HFFc6 (cell line): ENCODE results near the gene PFKP. TPM values are rescaled to one million over a fixed set of nuclear protein-coding genes. Genes with fewer than 3 reads are reported as not detected.
A peak's percentile ranks its signal among the peaks of the same experiment; 100 is the strongest.

ENCODE experiments used
- DNase-seq: peaks from one replicate; pipeline ENCODE4 v3.0.0-alpha.2; 2018
- H3K27ac Mint-ChIP-seq: 2 replicates; pipeline ENCODE4 v1.8.0; 2020; ENCODE audit warnings: mild to moderate bottlenecking, mixed read lengths
- H3K27me3 Mint-ChIP-seq: 2 replicates; pipeline ENCODE4 v1.8.0; 2021; ENCODE audit warnings: mild to moderate bottlenecking, moderate library complexity, mixed read lengths; ENCODE audit not compliant: insufficient read depth
- H3K36me3 Mint-ChIP-seq: 2 replicates; pipeline ENCODE4 v1.8.0; 2021; ENCODE audit warnings: low read depth, mixed read lengths
- H3K4me1 Mint-ChIP-seq: 2 replicates; pipeline ENCODE4 v1.8.0; 2020; ENCODE audit warnings: low read depth, mixed read lengths
- H3K4me3 Mint-ChIP-seq: 2 replicates; pipeline ENCODE4 v1.8.0; 2020; ENCODE audit warnings: mild to moderate bottlenecking, moderate library complexity, mixed read lengths
- H3K9me3 Mint-ChIP-seq: 2 replicates; pipeline ENCODE4 v1.8.0; 2020; ENCODE audit warnings: mild to moderate bottlenecking, mixed read lengths
- CTCF ChIP-seq: fragments of 200-600 bp; sonication (generic); IDR thresholded peaks from 2 replicates; pipeline ENCODE4 v1.5.0; 2021; ENCODE audit warnings: antibody characterized with exemption, mild to moderate bottlenecking
- total RNA-seq, 6 experiments: library from RNA; stranded (reverse); fragmentation: NEBNext Ultra II Directional; extraction: Animal tissue kit (Norgen Biotek cat#: 25700); gene quantifications; 2 replicates in 1 of 6; 3 replicates in 5 of 6; pipeline ENCODE4 v1.2.3, GENCODE V29; 2021

Gene PFKP
- total RNA-seq, 6 experiments from 2014 or later = 131 to 173 (median 161) TPM

DNA sequence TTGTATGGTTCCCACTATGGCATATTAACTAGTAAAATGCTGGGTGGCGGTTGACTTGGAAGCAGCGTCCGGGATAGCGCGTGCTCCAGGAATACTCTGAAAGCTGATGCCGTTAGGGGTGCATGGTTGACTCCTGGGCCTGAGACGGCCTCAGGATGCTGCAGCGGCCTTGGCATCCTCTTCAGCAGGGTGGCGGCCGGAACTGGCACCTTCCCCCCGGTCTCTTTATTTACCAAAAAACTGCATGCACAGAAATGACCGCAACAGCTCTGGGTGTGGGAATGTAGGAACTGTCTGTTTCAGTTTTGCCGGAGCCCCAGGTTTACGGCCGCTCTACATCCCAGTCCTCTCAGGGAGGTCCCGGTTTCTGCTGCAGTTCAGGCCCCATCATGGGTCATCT, 28.8 kb downstream of the PFKP start:
- H3K4me3 Mint-ChIP-seq = peak overlapping the region; percentile 73
- no peaks in the 10 kb centered on the region for H3K9me3 Mint-ChIP-seq
- no peak for TF ChIP-seq CTCF
- DNase-seq = no peak
- peak overlapping the region; percentile 99 for H3K27ac Mint-ChIP-seq
- H3K4me1 Mint-ChIP-seq = peaks cover 74% of the 10 kb centered on the region
- peaks cover 33% of the 10 kb centered on the region for H3K36me3 Mint-ChIP-seq
- H3K27me3 Mint-ChIP-seq = no peaks in the 10 kb centered on the region; the same call in 1 of the 2 replicates

DNA sequence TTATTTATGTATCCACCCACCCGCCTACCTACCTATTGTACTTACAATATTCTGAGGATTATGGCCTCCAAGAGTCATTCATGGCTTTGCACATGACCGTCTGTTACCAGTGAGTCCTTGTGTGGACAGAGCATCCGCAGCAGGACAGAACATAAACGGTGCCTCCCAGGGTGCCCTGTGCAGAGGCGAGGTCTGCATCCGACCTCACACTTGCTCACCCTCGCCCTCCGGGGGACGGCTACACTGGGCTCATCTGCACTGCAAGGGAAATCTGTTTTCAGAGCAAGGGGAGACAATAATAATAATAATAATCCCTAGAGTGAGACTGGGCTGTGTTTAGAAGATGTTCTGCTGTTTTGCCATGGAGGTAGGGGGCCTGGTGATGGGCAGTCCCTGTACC, 29.8 kb downstream of the PFKP start:
- Mint-ChIP-seq H3K27ac (peak overlapping the region; percentile 82), H3K4me1 (peaks cover 64% of the 10 kb centered on the region), H3K9me3 (no peaks in the 10 kb centered on the region), H3K4me3 (peak overlapping the region; percentile 56), H3K36me3 (peaks cover 39% of the 10 kb centered on the region), H3K27me3 (no peaks in the 10 kb centered on the region; the same call in 1 of the 2 replicates)
- TF ChIP-seq CTCF = no peak; the same call in 1 of the 2 replicates
- no peak for DNase-seq

- no peak for TF ChIP-seq CTCF
- H3K4me3 Mint-ChIP-seq = no peak overlapping the region
- DNase-seq = no peak
- peaks cover 49% of the 10 kb centered on the region for H3K4me1 Mint-ChIP-seq
- H3K36me3 Mint-ChIP-seq = peaks cover 44% of the 10 kb centered on the region
- no peaks in the 10 kb centered on the region for H3K9me3 Mint-ChIP-seq
- no peaks in the 10 kb centered on the region; the same call in 1 of the 2 replicates for H3K27me3 Mint-ChIP-seq
- H3K27ac Mint-ChIP-seq = peak overlapping the region; percentile 76
These were observed 31.3 kb downstream of the PFKP start for GRCh38 chr10:3098689-3099088.

- Mint-ChIP-seq H3K36me3 (peaks cover 41% of the 10 kb centered on the region), H3K4me1 (peaks cover 41% of the 10 kb centered on the region), H3K4me3 (no peak overlapping the region), H3K27me3 (no peaks in the 10 kb centered on the region; the same call in 1 of the 2 replicates), H3K27ac (peak overlapping the region; percentile 76), H3K9me3 (no peaks in the 10 kb centered on the region)
- peak; percentile 11 for DNase-seq
- no peak for TF ChIP-seq CTCF
These were observed 32.1 kb downstream of the PFKP start for GRCh38 chr10:3099291-3100092.

DNA sequence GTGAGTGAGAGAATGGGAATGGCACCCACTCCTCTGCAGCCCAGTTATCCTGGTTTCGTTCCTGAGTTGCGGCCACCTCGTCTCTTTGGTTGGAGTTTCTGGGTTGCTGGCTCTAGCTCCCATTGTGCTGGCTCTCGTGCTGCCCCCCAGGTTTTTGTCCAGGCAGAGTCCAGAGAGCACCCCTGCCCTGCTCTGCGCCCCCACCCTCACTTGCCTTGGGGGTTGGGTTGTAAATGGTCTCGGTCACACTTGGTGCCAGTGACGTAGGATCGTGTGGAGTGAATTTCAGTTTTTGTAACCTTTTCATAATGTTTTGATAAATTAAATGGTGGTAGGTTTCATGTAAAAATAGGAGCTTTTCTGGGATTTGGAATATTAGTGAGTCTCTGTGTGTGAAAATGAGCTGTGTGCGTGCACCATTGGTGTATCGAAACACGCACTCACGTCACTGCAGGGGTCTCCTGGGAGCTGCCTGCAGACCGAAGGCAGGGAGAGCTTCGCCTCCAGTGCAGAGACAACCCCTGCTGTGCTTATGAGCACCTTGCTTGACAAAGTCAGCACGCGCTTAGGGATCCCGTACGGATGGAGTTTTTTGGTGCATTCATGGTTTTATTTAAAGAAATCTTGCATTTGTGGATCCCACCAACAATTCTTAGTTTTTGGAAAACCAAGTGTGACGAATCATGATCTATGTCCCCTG, 32.9 kb downstream of the PFKP start:
- H3K4me1 Mint-ChIP-seq = peaks cover 33% of the 10 kb centered on the region
- H3K27me3 Mint-ChIP-seq = no peaks in the 10 kb centered on the region; the same call in 1 of the 2 replicates
- TF ChIP-seq CTCF = no peak
- peaks cover 44% of the 10 kb centered on the region for H3K36me3 Mint-ChIP-seq
- no peak overlapping the region for H3K4me3 Mint-ChIP-seq
- H3K9me3 Mint-ChIP-seq = no peaks in the 10 kb centered on the region
- no peak overlapping the region for H3K27ac Mint-ChIP-seq
- no peak for DNase-seq
